NCI-H1694 (cell line): ENCODE data around the gene ADGRG7.
"Not testable (repeated sequence)": the region's sequence is repeated elsewhere in the genome, so short reads cannot be mapped to it uniquely, and the experiment has no call there.

Experiments used
- DNase-seq: peaks from one replicate; lab custom pipeline; 2025; lab: John Stamatoyannopoulos, UW

ADGRG7 gene

GRCh38 chr3:100645913-100646312 is 36.5 kb downstream of the ADGRG7 start:
- no peak for DNase-seq

DNA sequence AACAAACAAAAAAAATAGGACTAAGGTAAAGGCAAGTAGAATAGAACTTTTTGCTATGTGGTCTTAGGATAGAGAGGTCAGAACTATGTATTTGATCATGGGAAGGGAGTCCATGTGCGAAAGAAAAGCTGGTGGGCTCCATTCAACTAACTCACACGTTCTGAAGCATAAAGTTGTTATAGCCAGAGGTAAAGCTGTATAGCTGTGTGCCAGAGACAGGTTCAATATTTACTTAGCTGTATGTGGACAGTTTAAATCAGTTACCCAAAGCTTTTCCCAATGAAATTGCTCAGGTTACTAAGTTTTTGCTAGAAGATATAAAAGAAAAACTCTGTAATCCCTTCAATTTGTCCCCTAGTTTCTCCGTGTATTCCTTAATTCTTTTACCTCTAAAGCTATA is 37.8 kb downstream of the ADGRG7 start:
- DNase-seq: no peak

- no peak for DNase-seq
Measured at GRCh38 chr3:100647657-100648056, 38.3 kb downstream of the ADGRG7 start.

DNA sequence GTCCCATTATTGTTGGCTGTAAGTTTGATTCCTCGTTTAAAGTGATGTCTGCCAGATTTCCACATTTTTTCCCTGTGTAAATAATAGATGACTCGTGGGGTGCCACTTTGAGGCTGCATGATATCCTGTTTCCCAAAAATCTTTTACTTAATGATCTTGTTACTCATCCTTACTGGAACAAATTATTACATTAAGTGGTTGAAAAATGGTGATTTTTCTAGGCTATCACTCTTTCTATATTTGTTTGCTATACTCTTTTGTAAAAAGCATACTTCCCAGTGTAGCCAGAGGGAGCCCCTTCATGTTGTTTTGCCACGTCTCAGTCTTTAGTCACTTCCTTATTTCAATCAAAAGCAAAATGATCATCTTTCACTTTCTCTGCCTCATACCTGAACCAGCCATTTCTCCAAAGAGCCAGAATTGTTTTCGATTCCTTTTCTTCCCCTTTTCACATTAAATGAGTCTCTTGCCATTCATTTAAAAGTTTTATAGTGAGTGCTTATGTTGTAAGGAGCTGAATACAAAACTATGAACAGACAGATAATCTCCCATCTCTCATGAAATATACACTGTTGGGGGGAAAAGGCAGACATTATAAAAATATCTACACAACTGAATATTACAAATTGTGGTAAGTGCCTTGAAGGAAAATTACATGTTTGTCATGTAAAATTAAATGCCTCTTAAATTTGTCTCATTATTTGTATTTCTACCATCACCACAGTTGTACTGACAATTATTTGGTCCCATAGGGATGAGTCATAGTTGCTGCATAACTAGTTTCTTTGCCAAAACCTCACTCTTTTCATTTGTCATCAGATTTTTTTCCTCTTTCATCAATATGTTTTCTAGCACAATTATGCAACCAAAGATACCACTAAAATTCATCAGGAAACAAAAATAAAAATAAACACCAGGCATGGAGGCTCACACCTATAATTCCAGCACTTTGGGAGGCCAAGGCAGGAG is 41.5 kb downstream of the ADGRG7 start:
- DNase-seq: no peak

- no peak for DNase-seq
Measured at GRCh38 chr3:100653604-100654294, 44.3 kb downstream of the ADGRG7 start.

- no peak for DNase-seq
Measured at GRCh38 chr3:100656945-100657344, 47.5 kb downstream of the ADGRG7 start.

- not testable (repeated sequence) for DNase-seq
Measured at GRCh38 chr3:100661294-100661693, 51.9 kb downstream of the ADGRG7 start.

- no peak for DNase-seq
Measured at GRCh38 chr3:100662113-100662823, 52.9 kb downstream of the ADGRG7 start.

GRCh38 chr3:100665230-100665629 is 55.8 kb downstream of the ADGRG7 start:
- DNase-seq: no peak

DNA sequence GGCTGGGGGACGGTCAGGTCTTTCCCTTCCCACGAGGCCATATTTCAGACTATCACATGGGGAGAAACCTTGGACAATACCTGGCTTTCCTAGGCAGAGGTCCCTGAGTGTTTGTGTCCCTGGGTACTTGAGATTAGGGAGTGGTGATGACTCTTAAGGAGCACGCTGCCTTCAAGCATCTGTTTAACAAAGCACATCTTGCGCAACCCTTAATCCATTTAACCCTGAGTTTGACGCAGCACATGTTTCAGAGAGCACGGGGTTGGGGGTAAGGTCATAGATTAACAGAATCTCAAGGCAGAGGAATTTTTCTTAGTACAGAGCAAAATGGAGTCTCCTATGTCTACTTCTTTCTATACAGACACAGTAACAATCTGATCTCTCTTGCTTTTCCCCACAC is 57.3 kb downstream of the ADGRG7 start:
- DNase-seq: not testable (repeated sequence)

GRCh38 chr3:100667316-100667715 is 57.9 kb downstream of the ADGRG7 start:
- DNase-seq: not testable (repeated sequence)

GRCh38 chr3:100670995-100671394 is 61.6 kb downstream of the ADGRG7 start:
- not testable (repeated sequence) for DNase-seq

GRCh38 chr3:100681496-100681895 is 72.1 kb downstream of the ADGRG7 start:
- DNase-seq: no peak

GRCh38 chr3:100682056-100682853 is 72.9 kb downstream of the ADGRG7 start:
- no peak for DNase-seq

DNA sequence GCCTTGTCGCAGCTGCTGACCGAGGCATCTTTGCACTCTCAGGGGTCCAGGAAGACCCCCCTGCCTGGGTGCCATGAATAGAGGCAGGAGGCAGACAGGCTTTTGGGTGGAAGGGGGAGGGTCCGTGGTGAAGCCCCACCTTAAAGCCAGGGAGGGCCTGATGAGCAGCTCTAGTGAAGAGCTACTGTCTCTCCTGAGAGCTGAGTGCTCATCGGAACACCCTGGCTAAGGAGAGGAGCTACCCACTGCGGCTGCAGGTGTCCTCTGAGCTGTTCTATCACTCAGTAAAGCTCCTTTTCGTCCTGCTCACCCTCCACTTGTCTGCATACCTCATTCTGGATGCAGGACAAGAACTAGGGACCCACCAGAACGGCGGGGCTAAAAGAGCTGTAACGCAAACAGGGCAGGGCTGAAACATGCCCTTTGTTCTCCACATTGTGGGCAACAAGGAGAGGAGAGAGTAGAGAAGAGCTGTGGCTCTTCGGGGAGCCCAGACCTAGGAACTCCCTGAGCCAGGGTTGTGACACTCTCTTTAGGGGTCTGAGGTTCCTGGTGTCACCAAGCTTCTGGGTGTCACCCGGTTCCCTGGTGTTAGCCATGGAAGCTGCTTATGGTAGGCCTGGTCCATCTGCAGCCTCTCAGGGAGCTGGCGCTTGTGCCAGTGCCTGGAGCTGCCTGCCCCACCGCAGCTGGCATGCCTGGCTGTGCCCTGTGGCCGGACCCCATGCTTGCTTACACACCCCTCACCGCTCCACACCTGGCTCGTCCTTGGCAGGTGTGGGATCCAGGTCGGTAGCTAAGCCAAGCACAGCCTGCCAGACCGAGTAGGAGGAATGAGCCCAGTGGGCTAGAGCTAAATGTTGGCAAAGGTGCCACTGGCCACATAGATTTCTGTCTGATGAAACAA is 73.7 kb downstream of the ADGRG7 start:
- no peak for DNase-seq

DNA sequence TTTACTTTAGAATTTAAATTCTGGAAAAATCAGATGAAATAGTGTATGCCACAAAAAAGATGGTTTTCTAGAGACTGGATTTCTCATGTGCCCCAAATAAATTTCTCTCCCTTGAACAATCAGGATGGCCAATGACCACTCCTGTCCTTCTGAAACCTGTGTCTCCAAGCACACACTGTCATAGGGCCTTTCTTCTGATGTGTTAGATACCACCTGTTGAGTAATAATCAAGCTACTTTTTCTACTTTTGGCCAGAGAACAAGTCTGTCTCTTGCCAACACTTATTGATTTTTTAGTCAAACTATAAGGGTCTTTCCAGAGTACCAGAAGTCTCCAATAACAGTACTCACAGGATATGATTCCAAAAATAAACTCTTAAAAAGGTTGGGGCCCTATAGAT is 83.8 kb downstream of the ADGRG7 start:
- DNase-seq: no peak

GRCh38 chr3:100695696-100696095 is 86.3 kb downstream of the ADGRG7 start:
- no peak for DNase-seq

- DNase-seq: no peak
Measured at GRCh38 chr3:100696161-100696560, 86.8 kb downstream of the ADGRG7 start.

- DNase-seq: no peak
Measured at GRCh38 chr3:100697172-100697571, 87.8 kb downstream of the ADGRG7 start.

DNA sequence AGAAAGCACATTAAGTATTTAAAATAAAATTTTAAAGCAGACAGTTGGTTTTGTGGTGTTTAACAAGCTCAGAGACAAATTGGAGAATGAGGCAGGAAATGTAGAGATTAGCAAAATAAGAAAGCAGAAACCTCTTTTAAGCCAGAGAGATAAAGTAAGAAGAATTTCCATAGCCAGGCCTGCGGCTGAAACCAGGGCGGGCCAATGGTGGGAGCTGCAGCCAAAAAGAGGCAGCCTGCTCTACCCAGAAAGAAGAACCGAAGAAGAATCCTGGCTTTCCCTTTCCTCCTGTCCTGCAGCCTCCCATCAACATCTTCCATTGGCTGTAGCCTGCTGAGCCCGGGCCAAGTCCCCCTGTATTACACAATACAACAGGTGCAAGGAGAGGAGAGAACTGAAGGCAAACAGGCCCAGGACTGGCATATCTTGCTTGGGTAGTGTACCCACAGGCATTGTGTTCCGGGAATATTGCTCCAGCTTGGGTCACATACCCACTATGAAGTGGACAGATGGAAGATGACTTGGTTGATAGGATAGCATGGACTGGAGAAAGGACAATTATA is 88.4 kb downstream of the ADGRG7 start:
- DNase-seq: no peak
